Subcutaneous adipose tissue (tissue), 4 donors: ENCODE measurements around the gene SHISAL1. TPM values are rescaled to one million over a fixed set of nuclear protein-coding genes. Genes with fewer than 3 reads are reported as not detected.

Source experiments
- total RNA-seq, 4 donors: library from RNA; depleted of rRNA; stranded (reverse); fragments of >200 nt; gene quantifications; one replicate each; pipeline ENCODE4 v1.1.0, GENCODE V29; 2016
- TF ChIP-seq, protein P1 (sequence below): fragments of 450-650 bp; IDR thresholded peaks from one replicate; pipeline ENCODE4 v1.5.1; 2016; ENCODE audit warnings: low read depth, mild to moderate bottlenecking, control low read depth, antibody characterized with exemption, moderate library complexity

SHISAL1 gene
- total RNA-seq, result under 1 TPM in 3 of 4 donors, not detected in 1; 0.34 to 0.49 (median 0.44) TPM

- TF ChIP-seq, protein P1, sequence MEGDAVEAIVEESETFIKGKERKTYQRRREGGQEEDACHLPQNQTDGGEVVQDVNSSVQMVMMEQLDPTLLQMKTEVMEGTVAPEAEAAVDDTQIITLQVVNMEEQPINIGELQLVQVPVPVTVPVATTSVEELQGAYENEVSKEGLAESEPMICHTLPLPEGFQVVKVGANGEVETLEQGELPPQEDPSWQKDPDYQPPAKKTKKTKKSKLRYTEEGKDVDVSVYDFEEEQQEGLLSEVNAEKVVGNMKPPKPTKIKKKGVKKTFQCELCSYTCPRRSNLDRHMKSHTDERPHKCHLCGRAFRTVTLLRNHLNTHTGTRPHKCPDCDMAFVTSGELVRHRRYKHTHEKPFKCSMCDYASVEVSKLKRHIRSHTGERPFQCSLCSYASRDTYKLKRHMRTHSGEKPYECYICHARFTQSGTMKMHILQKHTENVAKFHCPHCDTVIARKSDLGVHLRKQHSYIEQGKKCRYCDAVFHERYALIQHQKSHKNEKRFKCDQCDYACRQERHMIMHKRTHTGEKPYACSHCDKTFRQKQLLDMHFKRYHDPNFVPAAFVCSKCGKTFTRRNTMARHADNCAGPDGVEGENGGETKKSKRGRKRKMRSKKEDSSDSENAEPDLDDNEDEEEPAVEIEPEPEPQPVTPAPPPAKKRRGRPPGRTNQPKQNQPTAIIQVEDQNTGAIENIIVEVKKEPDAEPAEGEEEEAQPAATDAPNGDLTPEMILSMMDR, result no peak
Observed at GRCh38 chr22:44312766-44313165, at the start of gene SHISAL1. SHISAL1 (minus strand) TSS chr22:44312951; CDS start chr22:44300945, 12,006 bp downstream.

DNA sequence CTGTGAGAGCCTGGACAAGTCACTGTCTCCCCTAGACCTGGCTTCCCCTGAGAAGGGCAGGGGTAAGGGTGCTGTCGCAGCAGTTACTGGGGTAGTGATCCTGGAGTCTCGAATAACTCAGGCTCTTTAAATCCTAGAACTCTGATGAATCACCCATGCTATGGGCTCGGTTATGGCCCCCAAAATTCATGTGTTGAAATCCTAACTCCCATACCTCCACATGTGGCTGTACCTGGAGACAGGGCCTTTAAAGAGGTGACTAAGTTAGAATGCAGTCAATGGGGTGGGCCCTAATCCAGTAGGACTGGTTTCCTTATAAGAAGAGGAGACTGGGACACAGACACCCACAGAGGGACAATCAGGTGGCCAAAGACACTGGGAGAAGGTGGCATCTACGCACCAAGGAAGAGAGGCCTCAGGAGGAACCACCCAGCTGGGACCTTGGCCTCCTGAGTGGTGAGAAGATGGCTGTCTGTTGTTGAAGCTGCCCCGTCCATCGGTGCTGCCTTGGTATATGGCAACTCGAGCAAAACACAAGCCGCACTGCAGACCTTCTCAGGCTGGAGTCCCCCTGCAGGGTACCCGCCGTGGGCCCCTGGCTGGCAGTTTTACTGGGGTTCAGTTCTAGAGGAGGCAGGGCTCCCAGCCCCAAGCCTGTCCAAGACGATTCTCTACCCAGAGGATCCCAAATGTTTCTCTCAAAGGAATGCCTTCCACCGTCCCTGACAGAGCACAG lies 48.8 kb upstream of the SHISAL1 start:
- TF ChIP-seq, protein P1, result no peak

DNA sequence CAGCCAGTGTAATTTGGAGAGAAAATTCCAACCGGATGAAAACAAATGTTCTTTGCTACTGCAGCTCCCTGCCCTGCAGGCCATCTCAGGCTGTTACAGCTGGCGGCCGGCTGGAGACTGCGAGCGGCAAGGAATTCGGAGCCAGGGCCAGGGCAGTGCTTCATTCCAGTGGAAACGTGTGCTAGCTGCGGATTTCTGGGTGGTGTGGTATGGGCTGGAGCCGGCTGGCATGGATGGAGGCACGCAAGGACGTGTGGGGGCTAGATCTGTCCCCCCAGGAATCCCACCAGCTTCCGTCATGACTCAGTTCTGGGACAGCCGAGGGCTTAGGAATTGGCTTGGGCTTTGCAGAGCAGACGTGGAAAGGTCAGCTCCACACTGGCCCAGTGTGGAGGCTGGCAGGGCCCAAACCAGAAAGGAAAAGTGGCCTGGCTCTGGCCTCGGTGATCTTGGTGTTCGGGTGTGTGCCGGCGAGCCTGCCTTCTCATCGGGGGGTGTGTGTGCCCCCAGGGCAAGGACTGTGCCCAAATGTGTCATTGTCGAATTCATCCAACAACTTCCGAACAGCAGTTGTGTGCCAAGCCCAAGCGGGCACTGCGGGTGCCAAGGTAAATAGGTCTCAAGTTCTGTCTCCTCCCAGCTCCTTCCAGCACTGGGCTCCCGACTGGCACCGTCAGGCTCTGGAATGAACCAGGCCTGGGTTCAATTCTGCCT lies 48.1 kb upstream of the SHISAL1 start:
- TF ChIP-seq, protein P1, result no peak

DNA sequence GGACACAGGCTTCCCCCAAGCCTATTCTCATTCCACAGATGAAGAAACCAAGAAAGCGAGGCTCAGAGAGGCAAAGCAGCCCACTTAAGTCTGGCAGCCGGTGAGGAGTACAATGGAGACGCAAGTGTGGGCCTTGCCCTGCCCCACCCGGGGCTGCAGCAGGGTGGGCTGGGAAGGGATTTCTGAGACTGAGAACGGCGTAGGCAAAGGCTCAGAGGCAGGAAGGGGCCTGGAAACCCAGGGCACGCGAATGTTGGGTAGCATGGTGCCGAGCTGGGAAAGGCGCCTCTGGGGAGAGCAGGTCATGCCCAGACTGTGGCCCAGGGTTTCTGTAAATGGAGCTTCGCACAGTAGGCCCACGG lies 47.5 kb upstream of the SHISAL1 start:
- TF ChIP-seq, protein P1, result no peak

DNA sequence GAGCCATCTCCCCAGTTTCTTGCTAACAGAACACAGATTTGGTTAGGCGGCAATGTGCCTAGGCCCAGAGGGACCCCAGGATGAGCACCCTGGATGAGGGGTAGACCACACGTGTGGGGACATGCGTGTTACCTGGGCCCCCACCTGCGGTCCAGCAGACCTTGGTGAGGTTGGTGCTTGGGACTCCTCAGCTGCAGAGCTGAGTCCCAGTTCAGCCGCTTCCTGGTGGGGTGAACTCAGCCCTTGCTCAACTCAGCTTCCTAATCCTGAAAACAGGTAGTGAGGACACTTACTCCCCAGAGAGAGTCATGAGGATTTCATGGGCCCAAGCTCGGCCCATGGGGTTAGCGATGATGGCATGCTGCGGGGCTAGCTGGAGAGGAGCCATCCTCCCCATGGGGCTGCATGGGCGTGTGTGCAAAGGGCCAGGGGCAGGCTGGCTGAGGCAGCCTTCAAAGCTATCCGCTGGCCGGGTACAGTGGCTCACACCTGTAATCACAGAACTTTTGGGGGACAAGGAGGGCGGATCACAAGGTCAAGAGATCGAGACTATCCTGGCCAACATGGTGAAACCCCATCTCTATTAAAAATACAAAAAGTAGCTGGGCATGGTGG lies 46.9 kb upstream of the SHISAL1 start:
- TF ChIP-seq, protein P1, result no peak

DNA sequence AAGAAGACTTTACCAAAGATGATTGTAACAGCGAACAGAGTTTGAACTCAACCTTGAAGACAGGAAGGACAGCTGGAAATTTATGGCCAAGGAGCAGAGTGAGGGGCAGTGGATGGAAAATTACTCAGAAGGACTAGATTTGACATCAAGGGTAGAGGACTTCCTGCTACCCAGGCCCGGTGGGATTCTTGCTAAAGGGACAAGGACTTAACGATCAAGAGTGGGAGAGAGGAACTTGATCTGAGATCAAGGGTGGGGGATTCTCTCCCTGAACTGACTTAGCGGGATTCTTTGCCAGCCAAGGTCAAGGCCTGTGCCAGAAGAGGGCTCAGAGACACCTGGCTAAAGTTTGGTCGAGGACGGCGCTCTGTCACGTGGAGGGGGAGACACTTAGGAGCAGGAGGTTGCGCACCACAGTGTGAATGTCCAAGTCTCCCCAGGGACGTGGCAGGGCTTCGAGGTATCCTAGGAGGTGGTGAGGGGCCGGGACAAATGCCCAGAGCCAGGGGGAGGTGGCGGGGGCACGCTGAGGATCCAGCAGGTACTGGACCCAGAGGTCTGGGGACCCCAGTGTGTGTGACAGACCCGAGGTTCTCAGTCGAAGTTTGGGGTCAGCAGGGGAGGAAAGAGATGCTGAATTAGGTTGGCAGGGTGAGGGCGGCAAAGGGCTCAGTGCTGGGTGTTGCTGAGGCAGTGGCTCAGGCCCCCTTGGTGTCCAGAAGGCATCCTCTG lies 46.1 kb upstream of the SHISAL1 start:
- TF ChIP-seq, protein P1, result no peak

DNA sequence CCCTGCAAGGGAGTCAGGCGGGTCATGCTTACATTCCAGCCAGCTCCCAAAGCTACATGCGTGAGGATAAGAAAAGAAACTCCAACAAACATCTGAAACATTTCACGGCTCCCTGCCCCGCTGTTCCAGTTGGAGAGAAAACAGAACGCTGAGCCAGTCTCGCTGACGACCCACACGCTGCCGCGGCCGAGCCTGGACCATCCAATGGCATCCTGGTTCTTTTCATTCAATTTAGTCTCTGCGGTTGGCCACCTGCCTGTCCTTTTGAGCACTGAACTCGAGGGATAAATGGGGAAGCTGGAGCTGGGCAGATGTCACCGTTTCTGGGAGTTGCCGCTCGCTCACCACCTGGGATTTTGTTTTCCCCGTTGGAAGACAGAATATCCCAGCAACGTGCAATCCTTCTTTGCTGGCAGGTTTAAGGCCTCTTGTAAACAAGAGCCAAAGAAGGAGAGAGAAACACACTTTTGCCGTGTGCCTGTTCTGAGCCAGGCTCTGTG lies 45.3 kb upstream of the SHISAL1 start:
- TF ChIP-seq, protein P1, result no peak
